K562 (cell line): ENCODE data around the gene ZNHIT1. TPM values are rescaled to one million over a fixed set of nuclear protein-coding genes. Genes with fewer than 3 reads are reported as not detected.
A peak's percentile ranks its signal among the peaks of the same experiment; 100 is the strongest.

ENCODE experiments used
- DLX4 ChIP-seq: fragments of 250-450 bp; sonication (Bioruptor Pico); IDR thresholded peaks from 2 replicates; pipeline ENCODE4 v1.6.1; 2021; ENCODE audit warnings: mild to moderate bottlenecking
- KLF1 ChIP-seq: fragments of 450-650 bp; IDR thresholded peaks from 2 replicates; pipeline ENCODE4 v1.6.1; 2016; ENCODE audit warnings: missing genetic modification characterization, missing compliant biosample characterization
- polyA plus RNA-seq, 8 experiments: library from polyadenylated mRNA; depleted of rRNA in 4 of 8; stranded (reverse) in 5 of 8; unstranded in 3 of 8; fragments of >200 nt; fragmentation: Nextera tagmentation in 2 of 8; fragmentation: Illumina TruSeq in 1 of 8; extraction: Ambion mirVana in 2 of 8; extraction: Trizol in 1 of 8; gene quantifications; 2 replicates each; pipeline versions ENCODE4 v1.2.1 to v1.2.3, GENCODE V29; 2011 to 2014; ENCODE audit warnings: inconsistent platforms in 1 of 8, missing spikeins in 1 of 8
- total RNA-seq, 7 experiments: library from RNA; depleted of rRNA in 6 of 7; stranded (reverse); fragments of >200 nt in 6 of 7; fragmentation: Illumina TruSeq in 2 of 7; extraction: Trizol in 2 of 7; gene quantifications; 2 replicates each; pipeline versions ENCODE4 v1.2.1 to v1.2.3, GENCODE V29; 2011 to 2021; ENCODE audit warnings: low replicate concordance in 1 of 7
- TF ChIP-seq, protein P1 (sequence below): sonication (generic); formaldehyde crosslinking; IDR thresholded peaks from 2 replicates; pipeline ENCODE4 v1.9.0; 2022; ENCODE audit warnings: mild to moderate bottlenecking, missing genetic modification reagents
- TF ChIP-seq, protein P2 (sequence below): fragments of 200-600 bp; sonication (generic); IDR thresholded peaks from one replicate; pipeline ENCODE4 v1.6.1; 2012; ENCODE audit warnings: mild to moderate bottlenecking, low read depth, low read length, inconsistent platforms
- TF ChIP-seq, protein P3 (sequence below): sonication (generic); formaldehyde crosslinking; IDR thresholded peaks from 2 replicates; pipeline ENCODE4 v1.8.1; 2023; ENCODE audit warnings: mild to moderate bottlenecking, missing genetic modification reagents, moderate library complexity

Gene ZNHIT1
- total and polyA plus RNA-seq, 9 of the 15 experiments (the other 6 are each of a cell fraction or from before 2014, with no cell fraction given), result 6.4 to 162 (median 70.1) TPM

DNA sequence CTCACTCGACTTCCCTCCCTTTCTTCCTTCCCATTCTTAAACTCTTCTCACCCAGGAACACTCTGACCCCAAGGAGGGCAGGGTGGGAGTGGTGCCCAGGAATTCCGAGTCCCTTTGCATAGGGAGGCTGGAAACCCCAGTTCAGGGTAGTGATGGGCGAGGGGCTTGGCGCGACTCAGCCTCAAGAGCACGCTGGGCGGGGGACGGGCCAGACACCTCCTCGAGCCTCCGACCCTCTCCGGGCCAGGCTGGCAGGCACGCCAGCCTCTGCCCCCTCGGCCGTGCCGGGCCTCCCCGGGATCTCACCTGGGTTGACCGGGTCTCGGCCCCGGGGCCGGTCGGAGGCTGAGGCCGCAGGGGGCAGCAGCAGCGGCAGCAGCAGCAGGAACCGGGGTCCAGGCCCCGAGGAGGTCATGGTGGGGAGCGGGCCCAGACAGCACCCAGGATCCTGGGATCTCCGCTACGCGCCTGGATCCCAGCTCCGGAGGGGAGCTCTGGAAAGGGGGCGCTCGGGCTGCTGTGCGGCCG, 1.0 kb upstream of the ZNHIT1 start (continued):
- no peak for TF ChIP-seq DLX4 (CRISPR knock-in tag)
- TF ChIP-seq, protein P1, sequence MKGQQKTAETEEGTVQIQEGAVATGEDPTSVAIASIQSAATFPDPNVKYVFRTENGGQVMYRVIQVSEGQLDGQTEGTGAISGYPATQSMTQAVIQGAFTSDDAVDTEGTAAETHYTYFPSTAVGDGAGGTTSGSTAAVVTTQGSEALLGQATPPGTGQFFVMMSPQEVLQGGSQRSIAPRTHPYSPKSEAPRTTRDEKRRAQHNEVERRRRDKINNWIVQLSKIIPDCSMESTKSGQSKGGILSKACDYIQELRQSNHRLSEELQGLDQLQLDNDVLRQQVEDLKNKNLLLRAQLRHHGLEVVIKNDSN (CRISPR knock-in tag), result no peak
- TF ChIP-seq, protein P2, sequence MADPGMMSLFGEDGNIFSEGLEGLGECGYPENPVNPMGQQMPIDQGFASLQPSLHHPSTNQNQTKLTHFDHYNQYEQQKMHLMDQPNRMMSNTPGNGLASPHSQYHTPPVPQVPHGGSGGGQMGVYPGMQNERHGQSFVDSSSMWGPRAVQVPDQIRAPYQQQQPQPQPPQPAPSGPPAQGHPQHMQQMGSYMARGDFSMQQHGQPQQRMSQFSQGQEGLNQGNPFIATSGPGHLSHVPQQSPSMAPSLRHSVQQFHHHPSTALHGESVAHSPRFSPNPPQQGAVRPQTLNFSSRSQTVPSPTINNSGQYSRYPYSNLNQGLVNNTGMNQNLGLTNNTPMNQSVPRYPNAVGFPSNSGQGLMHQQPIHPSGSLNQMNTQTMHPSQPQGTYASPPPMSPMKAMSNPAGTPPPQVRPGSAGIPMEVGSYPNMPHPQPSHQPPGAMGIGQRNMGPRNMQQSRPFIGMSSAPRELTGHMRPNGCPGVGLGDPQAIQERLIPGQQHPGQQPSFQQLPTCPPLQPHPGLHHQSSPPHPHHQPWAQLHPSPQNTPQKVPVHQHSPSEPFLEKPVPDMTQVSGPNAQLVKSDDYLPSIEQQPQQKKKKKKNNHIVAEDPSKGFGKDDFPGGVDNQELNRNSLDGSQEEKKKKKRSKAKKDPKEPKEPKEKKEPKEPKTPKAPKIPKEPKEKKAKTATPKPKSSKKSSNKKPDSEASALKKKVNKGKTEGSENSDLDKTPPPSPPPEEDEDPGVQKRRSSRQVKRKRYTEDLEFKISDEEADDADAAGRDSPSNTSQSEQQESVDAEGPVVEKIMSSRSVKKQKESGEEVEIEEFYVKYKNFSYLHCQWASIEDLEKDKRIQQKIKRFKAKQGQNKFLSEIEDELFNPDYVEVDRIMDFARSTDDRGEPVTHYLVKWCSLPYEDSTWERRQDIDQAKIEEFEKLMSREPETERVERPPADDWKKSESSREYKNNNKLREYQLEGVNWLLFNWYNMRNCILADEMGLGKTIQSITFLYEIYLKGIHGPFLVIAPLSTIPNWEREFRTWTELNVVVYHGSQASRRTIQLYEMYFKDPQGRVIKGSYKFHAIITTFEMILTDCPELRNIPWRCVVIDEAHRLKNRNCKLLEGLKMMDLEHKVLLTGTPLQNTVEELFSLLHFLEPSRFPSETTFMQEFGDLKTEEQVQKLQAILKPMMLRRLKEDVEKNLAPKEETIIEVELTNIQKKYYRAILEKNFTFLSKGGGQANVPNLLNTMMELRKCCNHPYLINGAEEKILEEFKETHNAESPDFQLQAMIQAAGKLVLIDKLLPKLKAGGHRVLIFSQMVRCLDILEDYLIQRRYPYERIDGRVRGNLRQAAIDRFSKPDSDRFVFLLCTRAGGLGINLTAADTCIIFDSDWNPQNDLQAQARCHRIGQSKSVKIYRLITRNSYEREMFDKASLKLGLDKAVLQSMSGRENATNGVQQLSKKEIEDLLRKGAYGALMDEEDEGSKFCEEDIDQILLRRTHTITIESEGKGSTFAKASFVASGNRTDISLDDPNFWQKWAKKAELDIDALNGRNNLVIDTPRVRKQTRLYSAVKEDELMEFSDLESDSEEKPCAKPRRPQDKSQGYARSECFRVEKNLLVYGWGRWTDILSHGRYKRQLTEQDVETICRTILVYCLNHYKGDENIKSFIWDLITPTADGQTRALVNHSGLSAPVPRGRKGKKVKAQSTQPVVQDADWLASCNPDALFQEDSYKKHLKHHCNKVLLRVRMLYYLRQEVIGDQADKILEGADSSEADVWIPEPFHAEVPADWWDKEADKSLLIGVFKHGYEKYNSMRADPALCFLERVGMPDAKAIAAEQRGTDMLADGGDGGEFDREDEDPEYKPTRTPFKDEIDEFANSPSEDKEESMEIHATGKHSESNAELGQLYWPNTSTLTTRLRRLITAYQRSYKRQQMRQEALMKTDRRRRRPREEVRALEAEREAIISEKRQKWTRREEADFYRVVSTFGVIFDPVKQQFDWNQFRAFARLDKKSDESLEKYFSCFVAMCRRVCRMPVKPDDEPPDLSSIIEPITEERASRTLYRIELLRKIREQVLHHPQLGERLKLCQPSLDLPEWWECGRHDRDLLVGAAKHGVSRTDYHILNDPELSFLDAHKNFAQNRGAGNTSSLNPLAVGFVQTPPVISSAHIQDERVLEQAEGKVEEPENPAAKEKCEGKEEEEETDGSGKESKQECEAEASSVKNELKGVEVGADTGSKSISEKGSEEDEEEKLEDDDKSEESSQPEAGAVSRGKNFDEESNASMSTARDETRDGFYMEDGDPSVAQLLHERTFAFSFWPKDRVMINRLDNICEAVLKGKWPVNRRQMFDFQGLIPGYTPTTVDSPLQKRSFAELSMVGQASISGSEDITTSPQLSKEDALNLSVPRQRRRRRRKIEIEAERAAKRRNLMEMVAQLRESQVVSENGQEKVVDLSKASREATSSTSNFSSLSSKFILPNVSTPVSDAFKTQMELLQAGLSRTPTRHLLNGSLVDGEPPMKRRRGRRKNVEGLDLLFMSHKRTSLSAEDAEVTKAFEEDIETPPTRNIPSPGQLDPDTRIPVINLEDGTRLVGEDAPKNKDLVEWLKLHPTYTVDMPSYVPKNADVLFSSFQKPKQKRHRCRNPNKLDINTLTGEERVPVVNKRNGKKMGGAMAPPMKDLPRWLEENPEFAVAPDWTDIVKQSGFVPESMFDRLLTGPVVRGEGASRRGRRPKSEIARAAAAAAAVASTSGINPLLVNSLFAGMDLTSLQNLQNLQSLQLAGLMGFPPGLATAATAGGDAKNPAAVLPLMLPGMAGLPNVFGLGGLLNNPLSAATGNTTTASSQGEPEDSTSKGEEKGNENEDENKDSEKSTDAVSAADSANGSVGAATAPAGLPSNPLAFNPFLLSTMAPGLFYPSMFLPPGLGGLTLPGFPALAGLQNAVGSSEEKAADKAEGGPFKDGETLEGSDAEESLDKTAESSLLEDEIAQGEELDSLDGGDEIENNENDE, result no peak
- TF ChIP-seq, protein P3, sequence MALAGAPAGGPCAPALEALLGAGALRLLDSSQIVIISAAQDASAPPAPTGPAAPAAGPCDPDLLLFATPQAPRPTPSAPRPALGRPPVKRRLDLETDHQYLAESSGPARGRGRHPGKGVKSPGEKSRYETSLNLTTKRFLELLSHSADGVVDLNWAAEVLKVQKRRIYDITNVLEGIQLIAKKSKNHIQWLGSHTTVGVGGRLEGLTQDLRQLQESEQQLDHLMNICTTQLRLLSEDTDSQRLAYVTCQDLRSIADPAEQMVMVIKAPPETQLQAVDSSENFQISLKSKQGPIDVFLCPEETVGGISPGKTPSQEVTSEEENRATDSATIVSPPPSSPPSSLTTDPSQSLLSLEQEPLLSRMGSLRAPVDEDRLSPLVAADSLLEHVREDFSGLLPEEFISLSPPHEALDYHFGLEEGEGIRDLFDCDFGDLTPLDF (CRISPR knock-in tag), result no peak
- TF ChIP-seq KLF1 (tag), result peak; percentile 79
